RCC 7860 (cell line): ENCODE results near the gene POU2F1.

Experiments used
- DNase-seq: peaks from one replicate; pipeline ENCODE4 v3.0.0-alpha.2; 2015; ENCODE audit warnings: low spot score
- FAIRE-seq: peaks from 2 replicates; lab custom pipeline; 2012; peaks lifted over from hg19 to GRCh38; lab: Jason Lieb, UNC

POU2F1 gene

GRCh38 chr1:167408355-167408754, 187.7 kb downstream of the POU2F1 start:
- DNase-seq (no peak), FAIRE-seq (no peak)

- no peak for FAIRE-seq
- DNase-seq = no peak
Observed at GRCh38 chr1:167409183-167409582, 188.5 kb downstream of the POU2F1 start.

GRCh38 chr1:167412072-167412471, 191.4 kb downstream of the POU2F1 start:
- FAIRE-seq = no peak

GRCh38 chr1:167412920-167413319, 192.2 kb downstream of the POU2F1 start:
- DNase-seq (no peak), FAIRE-seq (no peak)

More at GRCh38 chr1:167412072-167412471, 191.4 kb downstream of the POU2F1 start:
- DNase-seq = no peak

- FAIRE-seq (no peak), DNase-seq (no peak)
Observed at GRCh38 chr1:167413328-167413727, 192.6 kb downstream of the POU2F1 start.

- DNase-seq (no peak), FAIRE-seq (no peak)
Observed at GRCh38 chr1:167416506-167416905, 195.8 kb downstream of the POU2F1 start.

GRCh38 chr1:167418391-167418790, 197.7 kb downstream of the POU2F1 start:
- FAIRE-seq (no peak), DNase-seq (no peak)

GRCh38 chr1:167419245-167419644, 198.6 kb downstream of the POU2F1 start:
- no peak for FAIRE-seq
- no peak for DNase-seq

GRCh38 chr1:167420510-167420909, 199.8 kb downstream of the POU2F1 start:
- no peak for FAIRE-seq
- no peak for DNase-seq

GRCh38 chr1:167423684-167424619, 203.3 kb downstream of the POU2F1 start:
- DNase-seq = no peak

GRCh38 chr1:167425482-167425881, 204.8 kb downstream of the POU2F1 start:
- FAIRE-seq (no peak), DNase-seq (no peak)

More at GRCh38 chr1:167423684-167424619, 203.3 kb downstream of the POU2F1 start:
- FAIRE-seq = no peak

GRCh38 chr1:167426716-167427115, 206.0 kb downstream of the POU2F1 start:
- no peak for FAIRE-seq
- no peak for DNase-seq

- no peak for DNase-seq
Observed at GRCh38 chr1:167427848-167428247, 207.2 kb downstream of the POU2F1 start.

GRCh38 chr1:167428395-167428794, 207.7 kb downstream of the POU2F1 start:
- no peak for DNase-seq
- FAIRE-seq = no peak

More at GRCh38 chr1:167427848-167428247, 207.2 kb downstream of the POU2F1 start:
- FAIRE-seq = no peak

- FAIRE-seq = no peak
- DNase-seq = no peak
Observed at GRCh38 chr1:167429612-167430011, 208.9 kb downstream of the POU2F1 start.

- FAIRE-seq = no peak
- no peak for DNase-seq
Observed at GRCh38 chr1:167430134-167430848, 209.6 kb downstream of the POU2F1 start.

- DNase-seq (no peak), FAIRE-seq (no peak)
Observed at GRCh38 chr1:167430849-167431242, 210.2 kb downstream of the POU2F1 start.

GRCh38 chr1:167431261-167431908, 210.7 kb downstream of the POU2F1 start:
- FAIRE-seq = no peak
- DNase-seq = no peak

- FAIRE-seq (no peak), DNase-seq (no peak)
Observed at GRCh38 chr1:167431909-167432650, 211.4 kb downstream of the POU2F1 start.

- no peak for FAIRE-seq
- no peak for DNase-seq
Observed at GRCh38 chr1:167432780-167433179, 212.1 kb downstream of the POU2F1 start.

- FAIRE-seq = no peak
Observed at GRCh38 chr1:167433884-167434283, 213.2 kb downstream of the POU2F1 start.

More at GRCh38 chr1:167433884-167434283, 213.2 kb downstream of the POU2F1 start:
- no peak for DNase-seq
